ENCODE results near the gene TTC36.

DNA sequence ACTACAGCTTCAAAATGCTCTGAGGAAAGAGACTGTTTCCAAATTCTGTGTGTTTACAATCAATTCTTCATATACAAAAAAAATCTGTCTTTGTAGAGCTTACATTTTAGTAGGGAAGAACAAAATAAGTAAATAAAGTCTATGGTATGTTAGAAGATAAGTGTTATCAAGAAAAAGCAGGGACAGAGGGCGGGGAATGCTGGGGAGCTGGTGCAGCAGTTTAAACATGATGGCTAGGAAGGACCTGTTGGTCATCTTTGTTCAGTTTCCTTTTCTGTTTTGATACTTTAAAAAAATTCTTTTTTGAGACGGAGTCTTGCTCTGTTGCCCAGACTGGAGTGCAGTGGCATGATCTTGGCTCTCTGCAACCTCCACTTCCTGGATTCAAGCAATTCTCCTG is 19.9 kb downstream of the TTC36 start:
- TF ChIP-seq GATA3 (IDR thresholded peaks at IDR 0.05; ENCODE audit: low read depth, low read length): no peak
- no peak for TF ChIP-seq GATA2 (IDR thresholded peaks at IDR 0.05; ENCODE audit: low read depth, low read length)

Data from SH-SY5Y (cell line).